Retinal pigment epithelial cell (primary cell): Measurements from ENCODE around the gene LAMA5.

ENCODE experiments used
- DNase-seq: peaks from one replicate; pipeline ENCODE4 v3.0.0-alpha.2; 2010; ENCODE audit warnings: low read depth
- H3K4me3 ChIP-seq: 2 replicates; pipeline ENCODE4 v1.5.1; 2011; ENCODE audit warnings: mild to moderate bottlenecking, low read length, control low read depth, moderate library complexity
- TF ChIP-seq, protein P1 (sequence below): conservative IDR thresholded peaks from 2 replicates; pipeline ENCODE4 v1.5.1; 2011; ENCODE audit warnings: low read depth, low read length, control low read depth, inconsistent platforms

The LAMA5 gene

DNA sequence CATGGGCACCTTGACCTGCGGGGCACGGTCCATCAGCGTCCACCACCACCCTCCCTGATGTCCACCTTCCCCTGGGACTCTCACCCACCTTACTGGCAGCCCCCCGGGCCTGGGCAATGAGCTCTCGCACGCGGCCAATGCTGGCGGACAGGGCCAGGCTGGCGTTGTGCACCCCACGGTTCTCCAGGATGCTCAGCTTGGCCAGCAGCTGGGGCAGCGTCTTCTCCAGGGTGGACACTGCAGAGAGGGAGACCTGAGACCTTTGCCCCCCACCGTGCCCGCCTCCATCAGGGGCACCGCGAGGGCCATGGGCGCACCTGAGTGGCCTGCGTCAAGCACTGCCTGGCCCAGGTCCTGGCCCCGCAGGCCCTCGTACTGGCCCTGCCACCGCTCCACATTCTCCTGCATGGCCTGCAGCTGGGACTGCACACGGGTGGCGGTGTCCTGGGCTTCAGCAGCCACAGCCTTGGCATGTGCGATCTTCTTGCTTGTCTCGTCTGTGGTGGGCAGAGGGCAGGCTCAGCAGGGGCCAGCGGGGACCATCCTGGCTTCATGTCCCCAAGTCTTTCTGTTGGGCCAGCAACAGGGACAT, 52.3 kb downstream of the LAMA5 start:
- TF ChIP-seq, protein P1, sequence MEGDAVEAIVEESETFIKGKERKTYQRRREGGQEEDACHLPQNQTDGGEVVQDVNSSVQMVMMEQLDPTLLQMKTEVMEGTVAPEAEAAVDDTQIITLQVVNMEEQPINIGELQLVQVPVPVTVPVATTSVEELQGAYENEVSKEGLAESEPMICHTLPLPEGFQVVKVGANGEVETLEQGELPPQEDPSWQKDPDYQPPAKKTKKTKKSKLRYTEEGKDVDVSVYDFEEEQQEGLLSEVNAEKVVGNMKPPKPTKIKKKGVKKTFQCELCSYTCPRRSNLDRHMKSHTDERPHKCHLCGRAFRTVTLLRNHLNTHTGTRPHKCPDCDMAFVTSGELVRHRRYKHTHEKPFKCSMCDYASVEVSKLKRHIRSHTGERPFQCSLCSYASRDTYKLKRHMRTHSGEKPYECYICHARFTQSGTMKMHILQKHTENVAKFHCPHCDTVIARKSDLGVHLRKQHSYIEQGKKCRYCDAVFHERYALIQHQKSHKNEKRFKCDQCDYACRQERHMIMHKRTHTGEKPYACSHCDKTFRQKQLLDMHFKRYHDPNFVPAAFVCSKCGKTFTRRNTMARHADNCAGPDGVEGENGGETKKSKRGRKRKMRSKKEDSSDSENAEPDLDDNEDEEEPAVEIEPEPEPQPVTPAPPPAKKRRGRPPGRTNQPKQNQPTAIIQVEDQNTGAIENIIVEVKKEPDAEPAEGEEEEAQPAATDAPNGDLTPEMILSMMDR: no peak
- no peak for DNase-seq
- H3K4me3 ChIP-seq: no peak overlapping the region

- TF ChIP-seq, protein P1: no peak
These were observed 52.8 kb downstream of the LAMA5 start for GRCh38 chr20:62314339-62314638.

DNA sequence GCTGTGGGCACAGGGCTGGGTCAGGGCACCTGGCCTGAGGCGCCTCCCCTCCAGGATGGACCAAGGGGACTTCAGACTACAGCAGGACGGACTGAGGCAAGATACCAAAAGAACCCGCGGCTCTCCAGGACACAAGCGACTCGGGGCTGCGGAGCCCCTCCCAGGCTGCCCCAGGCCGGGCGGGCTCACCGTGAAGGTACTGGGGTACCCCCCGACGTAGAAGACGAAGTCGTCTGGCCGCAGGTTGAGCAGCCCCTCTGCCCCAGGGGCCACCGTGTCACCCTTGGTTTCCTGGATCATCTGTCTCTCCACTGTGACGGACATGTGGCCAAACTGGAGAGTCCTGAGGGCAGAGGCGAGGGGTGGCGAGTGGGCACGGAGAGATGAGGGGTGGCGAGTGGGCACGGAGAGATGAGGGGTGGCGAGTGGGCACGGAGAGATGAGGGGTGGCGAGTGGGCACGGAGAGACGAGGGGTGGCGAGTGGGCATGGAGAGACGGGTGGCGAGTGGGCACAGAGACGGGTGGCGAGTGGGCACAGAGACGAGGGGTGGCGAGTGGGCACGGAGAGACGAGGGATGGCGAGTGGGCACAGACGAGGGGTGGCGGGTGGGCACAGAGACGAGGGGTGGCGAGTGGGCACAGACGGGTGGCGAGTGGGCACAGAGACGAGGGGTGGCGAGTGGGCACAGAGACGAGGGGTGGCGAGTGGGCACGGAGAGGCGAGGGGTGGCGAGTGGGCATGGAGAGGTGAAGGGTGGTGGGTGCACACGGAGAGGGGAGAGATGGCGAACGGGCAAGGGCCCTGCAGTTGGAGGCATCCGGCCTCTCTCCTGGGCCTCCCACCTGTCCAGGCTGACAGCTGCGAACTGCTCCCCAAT, 53.4 kb downstream of the LAMA5 start:
- DNase-seq: no peak
- TF ChIP-seq, protein P1: no peak
- no peak overlapping the region for H3K4me3 ChIP-seq

More at GRCh38 chr20:62314339-62314638, 52.8 kb downstream of the LAMA5 start:
- H3K4me3 ChIP-seq: no peak overlapping the region
- no peak for DNase-seq

DNA sequence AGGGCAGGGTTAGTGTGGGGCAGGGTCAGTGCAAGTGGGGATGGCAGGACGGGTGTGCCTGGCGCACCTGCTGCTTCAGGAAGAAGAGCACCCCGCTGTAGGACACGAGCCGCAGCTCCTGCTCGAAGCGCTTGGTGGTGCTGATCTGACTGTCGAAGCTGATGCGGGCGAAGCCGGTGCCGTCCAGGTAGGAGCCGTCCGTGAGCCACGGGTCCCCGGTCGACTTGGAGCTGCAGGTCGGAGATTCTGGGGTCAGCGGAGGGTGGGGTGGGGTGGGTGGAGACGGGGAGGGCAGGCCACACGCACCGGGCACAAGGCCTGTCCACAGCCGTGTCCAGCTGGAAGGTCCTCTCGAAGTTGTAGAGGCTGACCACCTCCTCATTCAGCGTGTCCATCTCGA, 54.1 kb downstream of the LAMA5 start:
- TF ChIP-seq, protein P1: no peak
- H3K4me3 ChIP-seq: no peak overlapping the region
- no peak for DNase-seq

GRCh38 chr20:62312662-62312977, 54.5 kb downstream of the LAMA5 start:
- TF ChIP-seq, protein P1: no peak
- no peak for DNase-seq
- H3K4me3 ChIP-seq: no peak overlapping the region

GRCh38 chr20:62311832-62312661, 55.1 kb downstream of the LAMA5 start:
- H3K4me3 ChIP-seq: no peak overlapping the region
- DNase-seq: no peak
- TF ChIP-seq, protein P1: no peak
